ENCODE data around the gene BOD1. TPM values are rescaled to one million over a fixed set of nuclear protein-coding genes. Genes with fewer than 3 reads are reported as not detected.

BOD1 gene
- total RNA-seq, 4 donors from 2014 or later = 62.4 to 86.0 (median 74.7) TPM

- intact Hi-C loops (cut with DNase I) = no loop called here
- 29 to 39% methylated on average over 6 of the region's 6 CpGs for WGBS, 2 donors
- Histone ChIP-seq H3K4me1 (peaks cover 22 to 25% of the 10 kb centered on the region in 2 donors), H3K4me3 (replicated peaks in 1 of 3) (no peak overlapping the region), H3K9me3 (no peaks in the 10 kb centered on the region), H3K36me3 (peaks cover 21% of the 10 kb centered on the region in 2 donors), H3K27ac (peak overlapping the region; percentile 87 to 91 (median 90)), H3K27me3 (no peaks in the 10 kb centered on the region)
- DNase-seq = peak; percentile 94 to 96
- TF ChIP-seq CTCF (IDR thresholded peaks at IDR 0.05) (no peak), POLR2A (IDR thresholded peaks at IDR 0.05) (peak in 1 of 2 donors; percentile 26)
Measured at GRCh38 chr5:173602423-173602822, 14.0 kb downstream of the BOD1 start.

- WGBS, 2 donors = 73 to 91% methylated on average over 3 to 4 of the region's 4 CpGs
- Histone ChIP-seq H3K9me3 (no peaks in the 10 kb centered on the region), H3K36me3 (no peaks in the 10 kb centered on the region), H3K27me3 (no peaks in the 10 kb centered on the region), H3K27ac (no peak overlapping the region), H3K4me3 (replicated peaks in 1 of 3) (no peak overlapping the region), H3K4me1 (peaks cover 18% of the 10 kb centered on the region in 2 donors)
- intact Hi-C loops (cut with DNase I) = no loop called here
- no peak for TF ChIP-seq CTCF (IDR thresholded peaks at IDR 0.05)
- no peak for TF ChIP-seq POLR2A (IDR thresholded peaks at IDR 0.05)
- no peak for DNase-seq
Measured at GRCh38 chr5:173598686-173599085, 17.8 kb downstream of the BOD1 start.

GRCh38 chr5:173597304-173597703 lies 19.1 kb downstream of the BOD1 start:
- WGBS, 2 donors = 100% methylated on average over 1 of the region's 1 CpG
- intact Hi-C loops (cut with DNase I) = no loop called here

GRCh38 chr5:173595841-173596240 lies 20.6 kb downstream of the BOD1 start:
- no peak overlapping the region for H3K27ac ChIP-seq
- H3K36me3 ChIP-seq = no peaks in the 10 kb centered on the region
- H3K9me3 ChIP-seq = no peaks in the 10 kb centered on the region
- H3K27me3 ChIP-seq = no peaks in the 10 kb centered on the region
- TF ChIP-seq CTCF (IDR thresholded peaks at IDR 0.05) (no peak), POLR2A (IDR thresholded peaks at IDR 0.05) (no peak)
- no peaks in the 10 kb centered on the region for H3K4me1 ChIP-seq
- WGBS, 2 donors = 72 to 74% methylated on average over 3 of the region's 3 CpGs
- intact Hi-C loops (cut with DNase I) = no loop called here
- no peak for DNase-seq
- no peak overlapping the region for H3K4me3 ChIP-seq (replicated peaks in 1 of 3)

More at GRCh38 chr5:173597304-173597703, 19.1 kb downstream of the BOD1 start:
- no peak for DNase-seq
- Histone ChIP-seq H3K9me3 (no peaks in the 10 kb centered on the region), H3K4me1 (peaks cover 6 to 7% of the 10 kb centered on the region in 2 donors), H3K36me3 (no peaks in the 10 kb centered on the region), H3K4me3 (replicated peaks in 1 of 3) (no peak overlapping the region), H3K27ac (no peak overlapping the region), H3K27me3 (no peaks in the 10 kb centered on the region)
- TF ChIP-seq CTCF (IDR thresholded peaks at IDR 0.05) = no peak
- no peak for TF ChIP-seq POLR2A (IDR thresholded peaks at IDR 0.05)

- no peak overlapping the region for H3K27ac ChIP-seq
- no peaks in the 10 kb centered on the region for H3K4me1 ChIP-seq
- 87 to 94% methylated on average over 3 of the region's 3 CpGs for WGBS, 2 donors
- H3K9me3 ChIP-seq = no peaks in the 10 kb centered on the region
- TF ChIP-seq POLR2A (IDR thresholded peaks at IDR 0.05) = no peak
- no peak for TF ChIP-seq CTCF (IDR thresholded peaks at IDR 0.05)
- intact Hi-C loops (cut with DNase I) = no loop called here
- no peak overlapping the region for H3K4me3 ChIP-seq (replicated peaks in 1 of 3)
- H3K36me3 ChIP-seq = no peaks in the 10 kb centered on the region
- H3K27me3 ChIP-seq = no peaks in the 10 kb centered on the region
- no peak for DNase-seq
Measured at GRCh38 chr5:173594061-173594460, 22.4 kb downstream of the BOD1 start.

All from thyroid gland (tissue), 4 donors.